Astrocyte of the cerebellum (primary cell): ENCODE results near the gene IREB2.
"Not testable (repeated sequence)": the region's sequence is repeated elsewhere in the genome, so short reads cannot be mapped to it uniquely, and the experiment has no call there.

Experiments used
- DNase-seq: peaks from one replicate; pipeline ENCODE4 v3.0.0-alpha.2; 2011; ENCODE audit warnings: low read depth
- H3K4me3 ChIP-seq: 2 replicates; pipeline ENCODE4 v1.5.1; 2011; ENCODE audit warnings: mild to moderate bottlenecking, low read depth, low read length, moderate library complexity
- CTCF ChIP-seq: IDR thresholded peaks from 2 replicates; pipeline ENCODE4 v1.5.1; 2012; ENCODE audit warnings: low read length, low read depth, moderate library complexity, mild to moderate bottlenecking; ENCODE audit errors: missing control alignments
- in situ Hi-C: cut with HindIII; loops from 2 replicates; pipeline ENCODE4 v1.10.0; 2017; ENCODE audit warnings: low sequenced_read_pairs

Gene IREB2

GRCh38 chr15:78396976-78397375, 41.0 kb upstream of the IREB2 start:
- TF ChIP-seq CTCF, result peak; percentile 20
- H3K4me3 ChIP-seq, result no peak overlapping the region
- no peak for DNase-seq
- in situ Hi-C loops, result no loop called here

GRCh38 chr15:78397382-78397781, 40.6 kb upstream of the IREB2 start:
- H3K4me3 ChIP-seq, result no peak overlapping the region
- TF ChIP-seq CTCF, result no peak
- no peak for DNase-seq
- in situ Hi-C loops, result no loop called here

GRCh38 chr15:78398076-78398825, 39.8 kb upstream of the IREB2 start:
- H3K4me3 ChIP-seq, result no peak overlapping the region
- no peak for TF ChIP-seq CTCF
- DNase-seq, result no peak
- in situ Hi-C loops, result no loop called here

- H3K4me3 ChIP-seq, result no peak overlapping the region
- in situ Hi-C loops, result no loop called here
- TF ChIP-seq CTCF, result no peak
- DNase-seq, result no peak
Observed at GRCh38 chr15:78399091-78399490, 38.9 kb upstream of the IREB2 start.

- H3K4me3 ChIP-seq, result no peak overlapping the region
- in situ Hi-C loops, result loop anchor here (25.0 kb wide), 1 partner anchor 115 kb away; the partner anchor contains the start of gene SKIC8
- no peak for TF ChIP-seq CTCF
- no peak for DNase-seq
Observed at GRCh38 chr15:78402061-78402610, 35.9 kb upstream of the IREB2 start.

- in situ Hi-C loops, result loop anchor here (25.0 kb wide), 1 partner anchor 117 kb away; the partner anchor contains the start of gene SKIC8
- no peak for DNase-seq
- TF ChIP-seq CTCF, result no peak
- H3K4me3 ChIP-seq, result no peak overlapping the region
Observed at GRCh38 chr15:78404125-78404524, 33.9 kb upstream of the IREB2 start.

GRCh38 chr15:78404796-78405195, 33.2 kb upstream of the IREB2 start:
- not testable (repeated sequence) for DNase-seq, H3K4me3 ChIP-seq
- in situ Hi-C loops, result loop anchor here (5.0 to 25.0 kb wide), 2 partner anchors 72 to 117 kb away; partner anchors contain the start of gene SKIC8
